Hepatocyte (in vitro differentiated cells): ENCODE data around the gene FBXO8.

ENCODE experiments used
- CTCF ChIP-seq: fragments of 200-600 bp; sonication (generic); IDR thresholded peaks from 2 replicates; pipeline ENCODE4 v1.5.1; 2016; ENCODE audit warnings: antibody characterized with exemption, mild to moderate bottlenecking; ENCODE audit not compliant: poor library complexity
- EZH2 ChIP-seq: fragments of 200-600 bp; sonication (generic); IDR thresholded peaks from 2 replicates; pipeline ENCODE4 v1.6.1; 2016; ENCODE audit warnings: antibody characterized with exemption, mild to moderate bottlenecking, borderline replicate concordance

GRCh38 chr4:174207367-174207766 is 76.1 kb downstream of the FBXO8 start:
- TF ChIP-seq CTCF: no peak
- TF ChIP-seq EZH2: no peak
